ENCODE data around the gene NPAS4. TPM values are rescaled to one million over a fixed set of nuclear protein-coding genes. Genes with fewer than 3 reads are reported as not detected.

NPAS4 gene
- total and polyA plus RNA-seq, 2 donors from 2014 or later: 0.19 TPM; not detected in 1

GRCh38 chr11:66413167-66413566, 7.7 kb upstream of the NPAS4 start:
- no peaks in the 10 kb centered on the region for H3K27me3 ChIP-seq (ENCODE audit: control insufficient read depth, insufficient read depth, low read length)
- intact Hi-C loops (cut with DNase I): no loop called here

GRCh38 chr11:66414120-66414934, 6.5 kb upstream of the NPAS4 start:
- Histone ChIP-seq H3K9me3 (ENCODE audit: control insufficient read depth in 2 of 3, insufficient read depth in 1 of 3, low read length in 3 of 3) (no peaks in the 10 kb centered on the region), H3K27ac (ENCODE audit: low read depth in 2 of 2, low read length in 2 of 2) (no peak overlapping the region), H3K4me1 (ENCODE audit: control insufficient read depth in 2 of 3, insufficient read depth in 2 of 3, low read depth in 1 of 3, low read length in 3 of 3) (peaks cover 0 to 2% (median 0%) of the 10 kb centered on the region in 3 donors), H3K36me3 (ENCODE audit: control insufficient read depth in 2 of 3, insufficient read depth in 3 of 3, low read length in 3 of 3) (no peaks in the 10 kb centered on the region), H3K9ac (ENCODE audit: low read length in 3 of 3) (no peak overlapping the region), H3K4me3 (ENCODE audit: low read length in 3 of 3) (no peak overlapping the region), H3K27me3 (ENCODE audit: control insufficient read depth, insufficient read depth, low read length) (peaks cover under 1% of the 10 kb centered on the region)
- DNase-seq (no peak), FAIRE-seq (no peak)
- intact Hi-C loops (cut with DNase I): no loop called here
- no peak for TF ChIP-seq CTCF (IDR thresholded peaks at IDR 0.05; ENCODE audit: borderline replicate concordance, extremely low read depth, insufficient read depth)

More at GRCh38 chr11:66413167-66413566, 7.7 kb upstream of the NPAS4 start:
- no peak for TF ChIP-seq CTCF (IDR thresholded peaks at IDR 0.05; ENCODE audit: borderline replicate concordance, extremely low read depth, insufficient read depth)
- no peaks in the 10 kb centered on the region for H3K9me3 ChIP-seq (ENCODE audit: control insufficient read depth in 2 of 3, insufficient read depth in 1 of 3, low read length in 3 of 3)
- no peak overlapping the region for H3K9ac ChIP-seq (ENCODE audit: low read length in 3 of 3)
- H3K4me1 ChIP-seq (ENCODE audit: control insufficient read depth in 2 of 3, insufficient read depth in 2 of 3, low read depth in 1 of 3, low read length in 3 of 3): peaks cover 0 to 2% (median 0%) of the 10 kb centered on the region in 3 donors
- no peak overlapping the region for H3K27ac ChIP-seq (ENCODE audit: low read depth in 2 of 2, low read length in 2 of 2)
- H3K36me3 ChIP-seq (ENCODE audit: control insufficient read depth in 2 of 3, insufficient read depth in 3 of 3, low read length in 3 of 3): no peaks in the 10 kb centered on the region
- FAIRE-seq (no peak), DNase-seq (no peak)
- no peak overlapping the region for H3K4me3 ChIP-seq (ENCODE audit: low read length in 3 of 3)

GRCh38 chr11:66415423-66415822, 5.4 kb upstream of the NPAS4 start:
- H3K36me3 ChIP-seq (ENCODE audit: control insufficient read depth in 2 of 3, insufficient read depth in 3 of 3, low read length in 3 of 3): no peaks in the 10 kb centered on the region
- DNase-seq (no peak), FAIRE-seq (no peak)
- peaks cover 5% of the 10 kb centered on the region for H3K27me3 ChIP-seq (ENCODE audit: control insufficient read depth, insufficient read depth, low read length)
- peaks cover 0 to 2% (median 0%) of the 10 kb centered on the region in 3 donors for H3K4me1 ChIP-seq (ENCODE audit: control insufficient read depth in 2 of 3, insufficient read depth in 2 of 3, low read depth in 1 of 3, low read length in 3 of 3)
- no peak overlapping the region for H3K4me3 ChIP-seq (ENCODE audit: low read length in 3 of 3)
- intact Hi-C loops (cut with DNase I): no loop called here
- no peak overlapping the region for H3K27ac ChIP-seq (ENCODE audit: low read depth in 2 of 2, low read length in 2 of 2)
- H3K9me3 ChIP-seq (ENCODE audit: control insufficient read depth in 2 of 3, insufficient read depth in 1 of 3, low read length in 3 of 3): no peaks in the 10 kb centered on the region
- no peak for TF ChIP-seq CTCF (IDR thresholded peaks at IDR 0.05; ENCODE audit: borderline replicate concordance, extremely low read depth, insufficient read depth)
- no peak overlapping the region for H3K9ac ChIP-seq (ENCODE audit: low read length in 3 of 3)

Measured in kidney (tissue), 14 donors.